Osteoblast (primary cell): Measurements from ENCODE around the gene ENTPD2. TPM values are rescaled to one million over a fixed set of nuclear protein-coding genes. Genes with fewer than 3 reads are reported as not detected.

ENCODE experiments used
- DNase-seq: peaks from one replicate; pipeline ENCODE4 v3.0.0; 2011; ENCODE audit warnings: low spot score, mixed read lengths; ENCODE audit not compliant: insufficient read length; ENCODE audit errors: missing footprints
- H2AFZ ChIP-seq: 2 replicates; pipeline ENCODE4 v1.6.0; 2011; ENCODE audit warnings: mild to moderate bottlenecking, low read length
- H3K27ac ChIP-seq: 2 replicates; pipeline ENCODE4 v1.5.1; 2011; ENCODE audit warnings: mild to moderate bottlenecking, low read depth, low read length, moderate library complexity
- H3K27me3 ChIP-seq: 2 replicates; pipeline ENCODE4 v1.6.0; 2012; ENCODE audit warnings: mild to moderate bottlenecking, control low read depth, inconsistent platforms, low read length, moderate library complexity; ENCODE audit not compliant: insufficient read depth
- H3K36me3 ChIP-seq: 2 replicates; pipeline ENCODE4 v1.5.1; 2011; ENCODE audit warnings: mild to moderate bottlenecking, low read length, control low read depth, moderate library complexity; ENCODE audit not compliant: insufficient read depth
- H3K4me1 ChIP-seq: 2 replicates; pipeline ENCODE4 v1.5.1; 2011; ENCODE audit warnings: mild to moderate bottlenecking, low read length, control low read depth, moderate library complexity; ENCODE audit not compliant: insufficient read depth
- H3K4me2 ChIP-seq: 2 replicates; pipeline ENCODE4 v1.6.0; 2011; ENCODE audit warnings: mild to moderate bottlenecking, low read length; ENCODE audit not compliant: insufficient read depth
- H3K4me3 ChIP-seq: fragments of 200-600 bp; sonication (generic); 3 replicates; pipeline ENCODE4 v1.5.1; 2012; ENCODE audit warnings: mild to moderate bottlenecking, low read length, inconsistent platforms; ENCODE audit not compliant: insufficient read depth
- H3K79me2 ChIP-seq: 2 replicates; pipeline ENCODE4 v1.6.0; 2012; ENCODE audit warnings: mild to moderate bottlenecking, low read length, control low read depth, inconsistent platforms; ENCODE audit not compliant: insufficient read depth
- H3K9me3 ChIP-seq: 2 replicates; pipeline ENCODE4 v1.5.1; 2011; ENCODE audit warnings: low read depth, low read length, control low read depth
- H4K20me1 ChIP-seq: 2 replicates; pipeline ENCODE4 v1.6.0; 2012; ENCODE audit warnings: mild to moderate bottlenecking, low read length, control low read depth; ENCODE audit not compliant: insufficient read depth
- CTCF ChIP-seq: IDR thresholded peaks from 2 replicates; pipeline ENCODE4 v1.5.1; 2011; ENCODE audit warnings: mild to moderate bottlenecking, low read depth, low read length, moderate library complexity; ENCODE audit errors: extremely low read depth
- total RNA-seq: library from RNA; depleted of rRNA; stranded (reverse); fragments of >200 nt; gene quantifications from 2 replicates; pipeline ENCODE4 v1.2.3, GENCODE V29; 2012

The ENTPD2 gene
- total RNA-seq, 1 donor: not detected

- no peak overlapping the region for H3K4me3 ChIP-seq
- H3K36me3 ChIP-seq: no peaks in the 10 kb centered on the region
- no peak overlapping the region for H3K4me2 ChIP-seq
- H3K27me3 ChIP-seq: no peaks in the 10 kb centered on the region
- no peaks in the 10 kb centered on the region for H3K4me1 ChIP-seq
- H3K79me2 ChIP-seq: no peaks in the 10 kb centered on the region
- no peak overlapping the region for H2AFZ ChIP-seq
- no peak for DNase-seq
- no peak for TF ChIP-seq CTCF
- no peak overlapping the region for H3K27ac ChIP-seq
- no peaks in the 10 kb centered on the region for H3K9me3 ChIP-seq
- no peaks in the 10 kb centered on the region for H4K20me1 ChIP-seq
Observed at GRCh38 chr9:137014776-137015539, 38.9 kb downstream of the ENTPD2 start.

GRCh38 chr9:137014166-137014565 lies 39.7 kb downstream of the ENTPD2 start:
- Histone ChIP-seq H3K27ac (no peak overlapping the region), H3K4me1 (no peaks in the 10 kb centered on the region), H3K27me3 (no peaks in the 10 kb centered on the region), H3K4me3 (no peak overlapping the region), H2AFZ (no peak overlapping the region), H3K4me2 (no peak overlapping the region), H4K20me1 (no peaks in the 10 kb centered on the region), H3K79me2 (no peaks in the 10 kb centered on the region), H3K9me3 (no peaks in the 10 kb centered on the region), H3K36me3 (no peaks in the 10 kb centered on the region)
- DNase-seq: no peak
- no peak for TF ChIP-seq CTCF

GRCh38 chr9:137013571-137013940 lies 40.3 kb downstream of the ENTPD2 start:
- Histone ChIP-seq H3K4me3 (no peak overlapping the region), H3K4me2 (no peak overlapping the region), H3K27ac (no peak overlapping the region), H3K4me1 (no peaks in the 10 kb centered on the region), H3K9me3 (no peaks in the 10 kb centered on the region), H2AFZ (no peak overlapping the region), H3K36me3 (no peaks in the 10 kb centered on the region), H4K20me1 (no peaks in the 10 kb centered on the region), H3K27me3 (no peaks in the 10 kb centered on the region), H3K79me2 (no peaks in the 10 kb centered on the region)
- peak; percentile 88 for DNase-seq
- no peak for TF ChIP-seq CTCF

DNA sequence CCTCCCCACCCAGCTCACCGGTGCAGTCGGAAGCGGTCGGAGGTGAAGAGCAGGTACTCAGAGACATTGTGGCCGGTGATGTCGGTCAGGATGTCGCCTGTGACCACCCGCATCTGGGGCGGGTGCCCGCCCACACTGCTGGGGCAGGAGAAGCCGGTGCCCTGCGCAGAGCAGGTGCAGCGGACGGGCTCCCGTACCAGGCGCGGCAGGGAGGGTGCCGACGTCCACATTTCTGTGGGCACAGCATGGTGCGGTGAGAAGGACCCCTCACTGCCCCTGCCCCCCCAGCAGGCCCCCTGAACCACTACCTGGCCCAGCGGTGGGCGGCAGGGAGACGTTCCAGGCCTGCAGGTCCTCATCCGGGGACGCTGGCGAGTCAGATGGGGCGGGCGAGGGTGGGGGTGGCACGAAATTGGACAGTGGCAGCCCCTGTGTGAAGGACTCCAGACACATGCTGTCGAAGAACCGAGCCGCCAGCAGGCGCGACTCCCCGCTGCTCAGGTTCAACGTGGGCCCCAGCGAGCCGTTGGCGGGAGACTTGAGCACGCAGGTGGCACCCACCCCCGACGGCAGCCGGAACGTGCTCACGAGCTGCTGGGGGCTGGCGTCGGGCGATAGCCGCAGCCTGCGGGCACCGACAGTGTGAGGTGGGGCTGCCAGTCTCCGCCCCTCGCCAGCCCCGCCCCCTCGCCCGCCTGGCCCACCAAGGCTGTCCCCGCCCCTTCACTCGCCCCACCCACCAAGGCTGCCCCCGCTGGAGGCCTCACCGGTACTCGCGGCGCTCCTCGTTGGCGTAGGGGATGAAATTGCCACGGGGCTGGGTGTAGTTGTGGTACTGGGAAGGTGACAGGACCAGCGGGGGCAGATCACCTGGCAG lies 40.9 kb downstream of the ENTPD2 start:
- H3K9me3 ChIP-seq: no peaks in the 10 kb centered on the region
- H3K27me3 ChIP-seq: no peaks in the 10 kb centered on the region

More for the DNA sequence above, 40.9 kb downstream of the ENTPD2 start:
- Histone ChIP-seq H3K4me3 (no peak overlapping the region), H3K79me2 (no peaks in the 10 kb centered on the region), H3K4me1 (no peaks in the 10 kb centered on the region), H3K4me2 (no peak overlapping the region), H3K27ac (no peak overlapping the region), H2AFZ (no peak overlapping the region), H3K36me3 (no peaks in the 10 kb centered on the region), H4K20me1 (no peaks in the 10 kb centered on the region)
- TF ChIP-seq CTCF: no peak
- no peak for DNase-seq
